HG03175 (cell line): ENCODE measurements around the gene ANKRD33B.
"Not testable (repeated sequence)": the region's sequence is repeated elsewhere in the genome, so short reads cannot be mapped to it uniquely, and the experiment has no call there.

Source experiments
- ATAC-seq: cut with Tn5 transposase; IDR thresholded peaks from one replicate; pipeline ENCODE4 v1.9.1; 2021; ENCODE audit warnings: mild to moderate bottlenecking, moderate library complexity; ENCODE audit not compliant: unreplicated experiment

The ANKRD33B gene

DNA sequence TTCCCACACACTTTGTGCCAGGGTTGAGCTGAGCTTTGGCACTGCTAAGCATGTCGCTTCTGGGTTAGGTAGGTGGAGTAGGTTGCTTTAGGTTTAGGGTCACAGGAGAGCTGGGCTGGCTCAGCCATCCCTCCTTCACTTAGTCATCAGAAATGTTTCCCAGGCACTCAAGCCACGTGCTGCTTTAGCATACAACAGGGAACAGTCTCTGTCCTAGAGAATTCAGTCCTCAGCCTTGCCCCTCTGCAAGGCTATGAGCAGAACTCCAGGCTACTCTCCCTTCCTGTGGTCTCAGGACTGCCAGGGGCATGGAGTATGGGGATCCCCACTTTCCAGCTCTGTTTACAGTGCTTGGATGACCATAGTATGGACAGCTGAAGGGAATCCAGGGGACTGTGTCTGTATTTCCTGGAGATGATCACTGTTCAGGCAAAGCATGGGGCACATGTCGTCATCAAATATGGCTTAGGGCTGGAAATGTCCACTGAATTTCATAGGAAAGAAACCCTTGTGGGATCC is 7.5 kb upstream of the ANKRD33B start:
- no peak for ATAC-seq

GRCh38 chr5:10556893-10557746 is 6.8 kb upstream of the ANKRD33B start:
- ATAC-seq = no peak

DNA sequence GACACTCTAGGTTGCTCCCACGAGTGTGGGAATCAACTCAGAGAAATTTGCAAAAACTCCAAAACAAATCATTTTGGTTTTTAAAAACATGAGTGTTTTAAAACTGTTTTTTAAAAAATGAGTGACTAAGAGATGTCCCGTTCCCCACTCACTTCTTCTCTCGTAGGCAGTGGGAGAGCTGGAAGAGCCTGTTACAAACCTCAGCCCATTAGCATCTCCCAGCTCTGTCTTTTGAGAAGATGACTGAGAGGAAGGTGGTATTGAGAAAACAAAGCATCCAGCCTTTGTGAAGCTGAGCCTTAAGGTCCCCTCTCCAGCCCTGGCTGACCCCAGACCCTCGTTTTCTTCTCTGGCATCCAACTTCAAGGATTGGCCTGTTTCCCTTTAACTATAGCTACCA is 4.7 kb upstream of the ANKRD33B start:
- no peak for ATAC-seq

GRCh38 chr5:10559871-10560270 is 4.0 kb upstream of the ANKRD33B start:
- ATAC-seq = no peak

GRCh38 chr5:10562201-10563109 is 1.4 kb upstream of the ANKRD33B start:
- ATAC-seq = no peak

DNA sequence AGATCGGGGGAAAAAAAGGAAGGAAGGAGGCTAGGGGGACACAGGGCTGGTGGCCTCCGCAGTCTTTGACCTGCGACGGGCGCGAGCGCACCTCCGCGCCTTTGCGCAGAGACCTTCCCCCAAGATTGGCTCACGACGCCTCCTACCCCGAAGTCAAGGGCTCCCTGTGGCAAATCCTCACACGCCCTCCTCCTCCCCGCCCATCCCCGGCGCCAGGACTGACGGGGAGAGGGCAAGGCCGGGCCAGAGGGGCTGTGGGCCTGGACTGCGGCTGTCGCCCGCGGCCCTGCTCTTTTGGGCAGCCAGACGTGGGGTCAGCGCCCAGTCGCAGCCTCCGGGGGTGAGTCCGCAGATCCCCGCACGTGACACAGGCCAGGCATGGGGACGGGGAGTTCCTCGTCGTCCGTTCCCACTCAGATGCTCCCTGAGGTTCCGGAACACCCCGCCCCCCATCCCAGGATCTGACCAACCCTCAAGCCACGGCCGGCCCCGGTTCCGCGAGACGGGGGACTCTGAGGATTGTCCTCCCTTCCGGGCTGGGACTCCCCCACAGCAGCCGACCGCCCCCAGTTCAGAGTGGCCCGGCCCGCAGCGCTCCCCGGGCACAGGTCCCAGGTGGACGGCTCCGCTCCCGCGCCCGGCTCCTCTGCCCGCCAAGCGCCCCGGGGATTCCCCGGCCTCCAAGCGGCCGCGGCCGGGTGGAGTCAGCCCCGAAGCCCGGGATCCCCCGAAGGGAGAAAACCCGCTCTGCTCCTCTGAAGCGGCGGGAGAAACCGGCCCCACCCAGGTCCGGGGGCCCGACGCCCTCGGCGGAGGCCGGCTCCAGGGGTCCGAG is 543 bp upstream of the ANKRD33B start:
- peak; percentile 26 for ATAC-seq

DNA sequence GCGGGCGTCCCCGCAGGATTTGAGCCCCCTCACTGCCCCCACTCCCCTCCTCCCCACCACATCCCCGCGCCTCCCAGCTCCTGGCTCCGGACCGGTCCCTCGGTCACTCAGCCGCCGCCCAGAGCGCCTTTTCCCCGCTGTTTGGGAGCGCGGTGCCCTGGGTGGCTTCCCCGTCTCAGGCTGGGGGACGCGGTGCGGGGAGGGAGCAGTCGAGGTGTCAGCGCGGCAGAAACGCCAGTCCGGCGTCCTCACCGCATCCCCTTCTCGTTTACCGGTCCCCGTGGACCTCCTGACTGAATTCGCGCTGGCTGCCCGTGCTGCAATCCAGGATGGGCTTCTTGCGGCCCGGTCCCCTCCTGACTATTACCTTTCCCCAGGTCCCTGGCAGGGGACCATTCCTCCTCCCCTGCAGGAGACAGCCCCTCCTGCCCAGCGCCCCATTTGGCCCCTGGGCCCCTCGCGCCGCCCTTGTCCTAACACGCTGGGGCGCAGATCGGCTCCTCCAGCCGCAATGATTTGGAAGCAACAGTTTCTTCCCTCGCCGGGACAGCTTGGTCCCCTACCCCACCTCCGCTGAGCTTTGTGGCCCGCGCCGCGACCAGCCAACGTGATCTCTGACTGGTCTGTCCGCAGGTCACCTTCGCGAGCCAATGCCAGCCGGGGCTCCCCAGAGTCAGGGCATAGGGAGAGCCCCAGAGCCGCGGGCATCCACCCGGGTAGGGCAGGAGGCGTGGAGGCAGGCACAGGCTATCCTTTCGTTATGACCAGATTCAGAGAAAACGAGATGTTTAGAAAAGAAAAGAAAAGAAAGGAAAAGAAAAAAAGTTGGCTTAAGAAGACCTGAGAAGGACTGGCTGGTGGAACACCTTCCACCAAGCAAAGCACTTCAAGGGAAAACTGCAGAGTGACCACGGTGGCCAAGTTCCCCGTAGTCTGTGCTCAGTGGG is 1.2 kb downstream of the ANKRD33B start:
- ATAC-seq = no peak

GRCh38 chr5:10565785-10566542 is 2.1 kb downstream of the ANKRD33B start:
- no peak for ATAC-seq

- no peak for ATAC-seq
Measured at GRCh38 chr5:10566543-10567068, 2.7 kb downstream of the ANKRD33B start.

DNA sequence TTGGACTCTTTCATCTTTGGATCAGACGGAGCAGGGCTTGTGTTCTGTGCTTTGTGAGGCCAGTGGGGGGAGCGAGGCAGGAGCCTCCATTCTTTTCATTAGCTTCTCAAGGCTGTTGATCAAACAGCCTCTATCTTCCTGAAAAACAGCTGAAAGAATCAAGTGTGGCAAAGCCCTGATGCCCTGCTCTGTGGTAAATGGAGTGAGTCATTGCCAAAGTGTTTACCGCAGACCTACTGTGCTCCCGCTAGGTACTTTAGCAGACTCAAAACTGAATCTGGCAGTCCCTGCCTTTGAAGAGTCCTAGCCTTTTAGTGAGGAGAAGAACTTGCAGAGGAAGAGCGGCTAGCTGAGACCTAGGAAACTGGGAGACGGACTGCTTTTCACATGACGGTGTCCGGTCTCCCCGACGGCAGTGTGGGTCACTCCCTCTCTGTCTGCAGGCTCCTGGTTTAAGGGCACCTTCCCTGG is 3.3 kb downstream of the ANKRD33B start:
- ATAC-seq = no peak

GRCh38 chr5:10567781-10568321 is 4.0 kb downstream of the ANKRD33B start:
- no peak for ATAC-seq

GRCh38 chr5:10570540-10570939 is 6.7 kb downstream of the ANKRD33B start:
- ATAC-seq = not testable (repeated sequence)

GRCh38 chr5:10572451-10572850 is 8.6 kb downstream of the ANKRD33B start:
- no peak for ATAC-seq

GRCh38 chr5:10573487-10574145 is 9.7 kb downstream of the ANKRD33B start:
- ATAC-seq = no peak

GRCh38 chr5:10574879-10575278 is 11.0 kb downstream of the ANKRD33B start:
- not testable (repeated sequence) for ATAC-seq

DNA sequence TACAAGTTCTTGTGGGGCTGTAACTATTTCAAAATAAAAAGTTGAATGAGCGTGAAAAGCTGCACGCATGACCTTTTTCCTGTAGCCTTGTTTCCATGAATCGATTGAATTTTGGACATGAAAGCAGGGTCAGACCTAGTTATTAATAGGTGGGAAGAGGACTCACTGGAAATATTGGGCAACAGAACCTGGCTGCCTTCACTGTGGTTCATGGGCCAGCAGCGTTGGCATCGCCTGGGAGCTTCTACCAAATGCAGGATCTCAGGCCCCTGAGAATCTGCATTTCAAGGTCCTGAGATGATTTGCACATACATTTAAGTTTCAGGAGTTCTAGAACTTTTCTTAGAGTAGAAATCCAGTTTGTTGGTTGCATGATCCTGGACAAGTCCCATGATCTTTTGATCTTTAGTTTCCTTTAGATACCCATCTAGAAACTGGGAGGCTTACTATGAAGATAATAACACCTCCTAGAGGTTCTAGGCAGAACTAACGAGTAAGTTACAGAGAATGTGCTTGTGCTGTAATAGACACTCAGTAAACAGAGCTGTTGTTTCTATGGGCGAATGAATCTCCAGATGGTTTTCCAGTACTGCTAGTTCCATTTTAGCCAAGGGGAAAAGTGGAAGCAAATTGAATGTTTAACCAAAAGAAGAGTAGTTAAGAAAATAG is 12.4 kb downstream of the ANKRD33B start:
- ATAC-seq = no peak

- no peak for ATAC-seq
Measured at GRCh38 chr5:10576790-10577189, 12.9 kb downstream of the ANKRD33B start.
